Measurements from ENCODE around the gene MBD3. TPM values are rescaled to one million over a fixed set of nuclear protein-coding genes. Genes with fewer than 3 reads are reported as not detected.

Gene MBD3
- polyA plus RNA-seq, 1 experiment = 21.9 TPM

GRCh38 chr19:1615156-1615765 lies 22.6 kb upstream of the MBD3 start:
- no peak for TF ChIP-seq CTCF (IDR thresholded peaks at IDR 0.05; ENCODE audit: low read depth, low read length)
- DNase-seq (ENCODE audit: low read depth, low spot score) = no peak
- Histone ChIP-seq H3K9me3 (ENCODE audit: control insufficient read depth, insufficient read depth, low read length) (no peaks in the 10 kb centered on the region; the same call in 1 of the 2 replicates), H3K4me3 (ENCODE audit: low read depth, low read length) (no peak overlapping the region), H3K27me3 (ENCODE audit: control insufficient read depth, insufficient read depth, low read length) (no peaks in the 10 kb centered on the region), H3K27ac (ENCODE audit: low read depth, low read length) (no peak overlapping the region)
- POLR2A ChIA-PET = no interaction called here
- CTCF ChIA-PET = no interaction called here

- POLR2A ChIA-PET = interaction anchor here (0.6 kb wide), 1 partner anchor 41 kb away, joined by 4 read pairs; no protein-coding TSS in a partner anchor
Observed at GRCh38 chr19:1613808-1614570, 21.3 kb upstream of the MBD3 start.

DNA sequence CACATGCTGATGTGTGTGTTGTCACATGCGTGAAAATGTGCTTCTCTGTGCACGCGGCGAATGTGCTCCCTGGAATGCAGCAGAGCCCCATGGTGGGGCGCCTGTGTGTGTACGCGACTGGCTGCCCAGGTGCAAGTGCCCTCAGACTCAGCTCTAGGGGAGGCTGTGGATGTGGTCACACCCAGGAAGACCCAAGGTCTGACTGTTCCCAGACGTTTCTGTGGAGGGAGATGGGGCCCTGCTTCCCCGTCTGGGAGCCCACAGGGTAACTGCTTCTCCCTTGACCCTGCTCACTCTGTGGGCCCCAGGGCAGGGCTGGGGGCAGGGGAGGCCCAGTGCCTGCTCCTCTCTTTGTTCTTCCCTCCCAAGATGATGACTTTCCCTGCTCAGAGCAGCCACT lies 20.5 kb upstream of the MBD3 start:
- H3K27ac ChIP-seq (ENCODE audit: low read depth, low read length) = no peak overlapping the region
- no peak for DNase-seq (ENCODE audit: low read depth, low spot score)
- H3K9me3 ChIP-seq (ENCODE audit: control insufficient read depth, insufficient read depth, low read length) = no peaks in the 10 kb centered on the region; the same call in 1 of the 2 replicates
- TF ChIP-seq CTCF (IDR thresholded peaks at IDR 0.05; ENCODE audit: low read depth, low read length) = no peak
- no peaks in the 10 kb centered on the region for H3K27me3 ChIP-seq (ENCODE audit: control insufficient read depth, insufficient read depth, low read length)
- POLR2A ChIA-PET = no interaction called here
- CTCF ChIA-PET = interaction anchor here (1.1 kb wide), 1 partner anchor 236 kb away, joined by 3 read pairs; no protein-coding TSS in a partner anchor
- no peak overlapping the region for H3K4me3 ChIP-seq (ENCODE audit: low read depth, low read length)

More at GRCh38 chr19:1613808-1614570, 21.3 kb upstream of the MBD3 start:
- TF ChIP-seq CTCF (IDR thresholded peaks at IDR 0.05; ENCODE audit: low read depth, low read length) = no peak
- Histone ChIP-seq H3K27me3 (ENCODE audit: control insufficient read depth, insufficient read depth, low read length) (no peaks in the 10 kb centered on the region), H3K9me3 (ENCODE audit: control insufficient read depth, insufficient read depth, low read length) (no peaks in the 10 kb centered on the region; the same call in 1 of the 2 replicates), H3K27ac (ENCODE audit: low read depth, low read length) (no peak overlapping the region), H3K4me3 (ENCODE audit: low read depth, low read length) (no peak overlapping the region)
- CTCF ChIA-PET = interaction anchor here (1.1 kb wide), 1 partner anchor 235 kb away, joined by 3 read pairs; no protein-coding TSS in a partner anchor
- DNase-seq (ENCODE audit: low read depth, low spot score) = no peak

DNA sequence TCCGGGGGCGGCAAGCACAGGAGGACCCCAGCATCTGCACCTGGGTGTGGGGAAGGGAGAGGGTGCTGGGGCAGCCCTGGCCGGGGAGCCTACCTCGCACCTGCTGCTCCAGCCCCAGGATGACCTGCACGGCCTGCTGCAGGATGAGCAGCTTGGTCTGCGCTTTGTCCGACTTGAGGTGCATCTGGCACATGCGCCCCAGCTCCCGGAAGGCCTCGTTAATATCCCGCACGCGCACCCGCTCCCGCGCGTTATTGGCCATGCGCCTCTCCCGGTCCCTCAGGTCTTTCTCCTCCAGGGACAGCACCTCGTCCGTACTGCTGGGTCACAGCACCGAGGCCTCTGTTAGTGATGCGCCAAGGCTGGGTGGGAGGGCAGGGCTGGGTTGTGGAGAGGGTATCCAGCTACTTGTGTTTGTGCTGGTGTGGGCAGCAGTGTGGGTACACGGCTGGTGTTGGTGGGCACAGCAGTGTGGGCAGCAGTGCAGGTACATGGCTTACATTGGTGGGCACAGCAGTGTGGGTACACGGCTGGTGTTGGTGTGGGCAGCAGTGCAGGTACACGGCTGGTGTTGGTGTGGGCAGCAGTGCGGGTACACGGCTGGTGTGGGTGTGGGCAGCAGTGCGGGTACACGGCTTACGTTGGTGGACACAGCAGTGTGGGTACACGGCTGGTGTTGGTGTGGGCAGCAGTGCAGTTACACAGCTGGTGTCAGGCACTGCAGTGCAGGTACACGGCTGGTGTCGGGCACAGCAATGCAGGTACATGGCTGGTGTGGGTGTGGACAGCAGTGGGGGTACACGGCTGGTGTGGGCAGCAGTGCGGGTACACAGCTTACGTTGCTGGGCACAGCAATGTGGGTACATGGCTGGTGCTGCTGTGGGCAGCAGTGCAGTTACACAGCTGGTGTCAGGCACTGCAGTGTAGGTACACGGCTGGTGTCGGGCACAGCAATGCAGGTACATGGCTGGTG lies 19.7 kb upstream of the MBD3 start:
- Histone ChIP-seq H3K9me3 (ENCODE audit: control insufficient read depth, insufficient read depth, low read length) (no peaks in the 10 kb centered on the region; the same call in 1 of the 2 replicates), H3K27ac (ENCODE audit: low read depth, low read length) (no peak overlapping the region), H3K4me3 (ENCODE audit: low read depth, low read length) (no peak overlapping the region), H3K27me3 (ENCODE audit: control insufficient read depth, insufficient read depth, low read length) (no peaks in the 10 kb centered on the region)
- TF ChIP-seq CTCF (IDR thresholded peaks at IDR 0.05; ENCODE audit: low read depth, low read length) = no peak
- ChIA-PET CTCF (interaction anchor here (1.1 kb wide), 1 partner anchor 237 kb away, joined by 3 read pairs; no protein-coding TSS in a partner anchor), POLR2A (no interaction called here)
- no peak for DNase-seq (ENCODE audit: low read depth, low spot score)

Data from AG04450 (cell line).